CD14-positive monocyte (primary cell): ENCODE measurements around the gene TNFAIP8L2. TPM values are rescaled to one million over a fixed set of nuclear protein-coding genes. Genes with fewer than 3 reads are reported as not detected.
A peak's percentile ranks its signal among the peaks of the same experiment; 100 is the strongest.

Experiments
- DNase-seq, 3 donors: peaks; one replicate each; pipeline ENCODE4 v3.0.0-alpha.2; 2011 to 2022
- H2AFZ ChIP-seq: 2 replicates; pipeline ENCODE4 v1.6.0; 2012; ENCODE audit warnings: mild to moderate bottlenecking, low read depth, low read length, inconsistent platforms; ENCODE audit not compliant: insufficient read depth, poor library complexity, severe bottlenecking
- H3K27ac ChIP-seq, 2 donors: 1 replicate in 1 of 2; 2 replicates in 1 of 2; pipeline ENCODE4 v1.5.1; 2012 to 2013; ENCODE audit warnings: low read length in 2 of 2, control low read depth in 1 of 2, inconsistent platforms in 1 of 2, low read depth in 1 of 2, mild to moderate bottlenecking in 1 of 2
- H3K27me3 ChIP-seq, 2 donors: one replicate each; pipeline versions ENCODE4 v1.6.0 to v1.6.1; 2011 to 2013; ENCODE audit warnings: low read length in 2 of 2; ENCODE audit not compliant: control insufficient read depth in 2 of 2, insufficient read depth in 2 of 2
- H3K36me3 ChIP-seq, 2 donors: replicated peaks in 1 of 2; 1 replicate in 1 of 2; 2 replicates in 1 of 2; pipeline versions ENCODE4 v1.5.1 to v1.6.1; 2012 to 2013; ENCODE audit warnings: low read length in 2 of 2, control low read depth in 1 of 2, inconsistent platforms in 1 of 2, mild to moderate bottlenecking in 1 of 2; ENCODE audit not compliant: insufficient read depth in 2 of 2, control insufficient read depth in 1 of 2
- H3K4me1 ChIP-seq, 2 donors: 1 replicate in 1 of 2; 2 replicates in 1 of 2; pipeline versions ENCODE4 v1.5.1 to v1.6.1; 2012 to 2013; ENCODE audit warnings: low read length in 2 of 2, control low read depth in 1 of 2, inconsistent platforms in 1 of 2, mild to moderate bottlenecking in 1 of 2, moderate library complexity in 1 of 2; ENCODE audit not compliant: insufficient read depth in 2 of 2, control insufficient read depth in 1 of 2
- H3K4me2 ChIP-seq: replicated peaks from 2 replicates; pipeline ENCODE3; 2012; ENCODE audit warnings: low read length, moderate library complexity, mild to moderate bottlenecking; ENCODE audit not compliant: poor library complexity, severe bottlenecking; ENCODE audit errors: extremely low read depth
- H3K4me3 ChIP-seq, 3 experiments: fragments of 200-600 bp in 1 of 3; sonication (generic) in 1 of 3; replicated peaks in 1 of 3; 1 replicate in 2 of 3; 2 replicates in 1 of 3; pipeline ENCODE4 v1.5.1; 2011 to 2013; ENCODE audit warnings: low read length in 3 of 3, mild to moderate bottlenecking in 3 of 3, control low read depth in 2 of 3, low read depth in 2 of 3, inconsistent platforms in 1 of 3, moderate library complexity in 1 of 3
- H3K79me2 ChIP-seq: 2 replicates; pipeline ENCODE4 v1.6.0; 2012; ENCODE audit warnings: mild to moderate bottlenecking, control low read depth, inconsistent platforms, low read length, moderate library complexity; ENCODE audit not compliant: insufficient read depth
- H3K9ac ChIP-seq: 2 replicates; pipeline ENCODE4 v1.6.0; 2017; ENCODE audit warnings: low read length, mild to moderate bottlenecking; ENCODE audit not compliant: insufficient read depth, poor library complexity, severe bottlenecking
- H3K9me3 ChIP-seq, 2 donors: replicated peaks in 1 of 2; 1 replicate in 1 of 2; 2 replicates in 1 of 2; pipeline versions ENCODE4 v1.5.1 to v1.6.1; 2012 to 2013; ENCODE audit warnings: low read length in 2 of 2, control low read depth in 1 of 2; ENCODE audit not compliant: control insufficient read depth in 1 of 2, insufficient read depth in 1 of 2
- H4K20me1 ChIP-seq: 2 replicates; pipeline ENCODE4 v1.6.0; 2012; ENCODE audit warnings: mild to moderate bottlenecking, low read length, control low read depth, moderate library complexity; ENCODE audit not compliant: insufficient read depth
- H3K27ac Mint-ChIP-seq, 7 donors: one replicate each; pipeline ENCODE4 v1.8.0; 2020; ENCODE audit warnings: mild to moderate bottlenecking in 7 of 7, mixed read lengths in 7 of 7, moderate library complexity in 6 of 7, inconsistent platforms in 2 of 7
- H3K27me3 Mint-ChIP-seq, 3 donors: one replicate each; pipeline ENCODE4 v1.8.0; 2021 to 2022; ENCODE audit warnings: low read depth in 3 of 3, mild to moderate bottlenecking in 3 of 3, mixed read lengths in 3 of 3, moderate library complexity in 3 of 3, inconsistent platforms in 1 of 3
- H3K36me3 Mint-ChIP-seq, 2 donors: one replicate each; pipeline ENCODE4 v1.8.0; 2020; ENCODE audit warnings: mixed read lengths in 2 of 2, inconsistent platforms in 1 of 2, mild to moderate bottlenecking in 1 of 2
- H3K4me1 Mint-ChIP-seq: one replicate; pipeline ENCODE4 v1.8.0; 2020; ENCODE audit warnings: mild to moderate bottlenecking, mixed read lengths
- H3K4me3 Mint-ChIP-seq, 2 donors: one replicate each; pipeline ENCODE4 v1.8.0; 2020; ENCODE audit warnings: mild to moderate bottlenecking in 2 of 2, mixed read lengths in 2 of 2, moderate library complexity in 1 of 2
- H3K9me3 Mint-ChIP-seq, 7 donors: one replicate each; pipeline ENCODE4 v1.8.0; 2020 to 2022; ENCODE audit warnings: mixed read lengths in 7 of 7, mild to moderate bottlenecking in 6 of 7, moderate library complexity in 6 of 7, inconsistent platforms in 2 of 7
- CTCF ChIP-seq: fragments of 200-600 bp; IDR thresholded peaks from one replicate; pipeline ENCODE4 v1.8.0; 2022; ENCODE audit warnings: antibody characterized with exemption, mild to moderate bottlenecking
- WGBS: methylation state at CpG from one replicate; pipeline ENCODE4 v1.1.5; 2013; ENCODE audit warnings: missing lambda C conversion rate; ENCODE audit not compliant: insufficient coverage; 5-methylcytosine and 5-hydroxymethylcytosine counted together
- intact Hi-C, 2 donors: fragments of 100-400 bp; cut with micrococcal nuclease; formaldehyde crosslinking; loops; one replicate each; pipeline versions ENCODE4 v1.15.0 to v1.15.1; 2023
- polyA plus RNA-seq, 3 donors: library from polyadenylated mRNA; depleted of rRNA in 1 of 3; unstranded in 2 of 3; stranded (reverse) in 1 of 3; fragments of 300-500 nt in 2 of 3; fragments of >200 nt in 1 of 3; fragmentation: Illumina TruSeq in 2 of 3; gene quantifications; 1 replicate in 2 of 3; 2 replicates in 1 of 3; pipeline ENCODE4 v1.2.3, GENCODE V29; 2012 to 2021

Gene TNFAIP8L2
- polyA plus RNA-seq, 3 donors: 50.3 to 104 (median 103) TPM

- Histone ChIP-seq H3K27me3 (peaks cover 0 to 2% of the 10 kb centered on the region in 2 donors), H2AFZ (no peak overlapping the region), H3K4me1 (peaks cover 19 to 27% of the 10 kb centered on the region in 2 donors), H3K79me2 (peaks cover 32% of the 10 kb centered on the region), H3K27ac (no peak overlapping the region), H3K9ac (no peak overlapping the region), H3K4me2 (peak overlapping the region; percentile 54), H3K36me3 (no peaks in the 10 kb centered on the region), H3K9me3 (no peaks in the 10 kb centered on the region), H4K20me1 (no peaks in the 10 kb centered on the region), H3K4me3 (peak overlapping the region in 1 of 3 experiments; percentile 23)
- TF ChIP-seq CTCF: peak; percentile 52
- H3K36me3 Mint-ChIP-seq: no peaks in the 10 kb centered on the region
- WGBS: 100% methylated on average over 2 of the region's 14 CpGs
- H3K4me1 Mint-ChIP-seq: peaks cover 33% of the 10 kb centered on the region
- H3K27me3 Mint-ChIP-seq: peaks cover 7 to 12% (median 9%) of the 10 kb centered on the region in 3 donors
- H3K27ac Mint-ChIP-seq: peak overlapping the region in 1 of 7 donors; percentile 18
- no peaks in the 10 kb centered on the region for H3K9me3 Mint-ChIP-seq
- intact Hi-C loops: loop anchor here in 1 of 2 donors (5.0 to 10.0 kb wide), 2 partner anchors 56 to 208 kb away; partner anchors contain the start of gene PSMD4
- H3K4me3 Mint-ChIP-seq: peak overlapping the region; percentile 15 to 27
- peak; percentile 51 to 63 (median 62) for DNase-seq
These were observed 39.9 kb downstream of the TNFAIP8L2 start for GRCh38 chr1:151196292-151196800.

- WGBS: 24% methylated on average over 4 of the region's 10 CpGs
- DNase-seq: no peak
- H3K27ac ChIP-seq: peak overlapping the region in 1 of 2 donors; percentile 89
- Mint-ChIP-seq H3K9me3 (no peaks in the 10 kb centered on the region), H3K27me3 (peaks cover 4 to 9% (median 5%) of the 10 kb centered on the region in 3 donors), H3K27ac (peak overlapping the region; percentile 98 to 99 (median 99)), H3K4me3 (peak overlapping the region; percentile 97 to 99), H3K36me3 (peaks cover 7 to 8% of the 10 kb centered on the region in 2 donors), H3K4me1 (peaks cover 42% of the 10 kb centered on the region)
- H4K20me1 ChIP-seq: peaks cover 15% of the 10 kb centered on the region
- no peak for TF ChIP-seq CTCF
- peak overlapping the region; percentile 94 for H3K4me2 ChIP-seq
- intact Hi-C loops: loop anchor here (2.0 to 10.0 kb wide), 3 partner anchors 54 to 207 kb away; partner anchors contain the start of gene PSMD4 (in 2 of the 2)
- H3K4me1 ChIP-seq: peaks cover 25 to 37% of the 10 kb centered on the region in 2 donors
- peaks cover 4 to 13% of the 10 kb centered on the region in 2 donors for H3K36me3 ChIP-seq
- no peaks in the 10 kb centered on the region for H3K9me3 ChIP-seq
- peaks cover 48% of the 10 kb centered on the region for H3K79me2 ChIP-seq
- peak overlapping the region; percentile 87 for H3K9ac ChIP-seq
- H2AFZ ChIP-seq: peak overlapping the region; percentile 79
- peak overlapping the region; percentile 26 to 90 (median 54) for H3K4me3 ChIP-seq
- H3K27me3 ChIP-seq: peaks cover 0 to 2% of the 10 kb centered on the region in 2 donors
These were observed 41.4 kb downstream of the TNFAIP8L2 start for GRCh38 chr1:151197863-151198253.
